Ramos (cell line): Measurements from ENCODE around the gene KIAA1958.
"Not testable (repeated sequence)": the region's sequence is repeated elsewhere in the genome, so short reads cannot be mapped to it uniquely, and the experiment has no call there.

ENCODE experiments used
- in situ Hi-C: fragments of 300-500 bp; cut with MboI; formaldehyde crosslinking; loops from one replicate; pipeline ENCODE4 v1.14.3; 2022; ENCODE audit warnings: low sequenced_read_pairs; ENCODE audit not compliant: unreplicated experiment

The KIAA1958 gene

DNA sequence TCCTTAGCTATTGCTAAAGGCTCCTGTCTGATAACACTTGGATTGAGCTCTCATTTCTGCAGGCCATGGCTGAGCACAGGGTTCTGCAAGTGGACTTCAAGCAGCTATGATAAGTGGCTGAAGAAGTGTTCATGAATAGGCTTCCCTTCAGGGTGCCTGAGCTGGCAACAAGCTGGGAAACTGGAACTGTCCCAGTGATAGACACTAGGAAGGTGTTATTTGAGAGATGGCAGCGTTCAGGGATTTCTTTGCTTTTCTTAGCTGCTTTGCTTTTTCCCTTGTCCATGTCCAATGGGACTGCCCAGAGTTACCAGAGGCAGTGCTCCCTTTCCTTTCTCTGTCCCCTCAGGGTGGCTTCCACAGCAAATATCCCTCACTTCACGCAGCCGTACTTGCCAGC, 155.5 kb downstream of the KIAA1958 start:
- in situ Hi-C loops: no loop called here

DNA sequence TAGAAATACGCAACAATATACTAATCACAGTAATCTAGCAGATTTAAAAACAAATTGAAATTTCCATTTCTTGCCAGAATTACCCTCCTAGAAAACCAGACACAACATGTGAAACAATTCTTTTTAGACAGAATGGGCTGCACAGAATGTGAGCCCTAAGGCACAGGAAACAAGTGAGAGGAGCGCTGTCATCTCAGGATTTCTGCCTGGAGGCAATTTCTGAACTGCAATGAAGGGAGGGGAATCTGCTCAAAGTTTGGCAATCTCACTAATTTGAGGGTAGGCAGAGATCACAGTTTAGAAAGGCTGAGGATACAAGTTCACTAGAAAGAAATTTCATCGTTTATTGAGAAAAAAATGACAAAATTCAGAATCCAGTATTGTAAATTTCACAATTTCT, 161.0 kb downstream of the KIAA1958 start:
- in situ Hi-C loops: no loop called here

DNA sequence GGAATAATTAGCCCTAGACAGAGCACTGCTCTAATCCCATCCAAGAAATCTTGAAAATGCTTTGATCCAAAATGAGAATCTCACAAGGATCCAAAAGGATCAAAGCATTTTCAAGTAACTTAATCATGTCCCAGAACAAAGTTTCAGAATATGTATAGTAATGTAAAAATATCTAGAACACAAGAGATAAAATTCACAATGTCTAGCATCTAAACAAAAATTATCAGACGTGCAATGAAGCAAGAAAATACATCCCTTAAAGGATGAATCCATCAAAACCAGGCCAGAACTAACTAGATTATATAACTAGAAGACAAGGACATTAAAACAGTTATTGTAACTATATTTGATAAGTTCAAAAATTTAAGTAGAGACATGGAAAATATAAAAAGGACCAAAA, 162.0 kb downstream of the KIAA1958 start:
- in situ Hi-C loops: no loop called here

DNA sequence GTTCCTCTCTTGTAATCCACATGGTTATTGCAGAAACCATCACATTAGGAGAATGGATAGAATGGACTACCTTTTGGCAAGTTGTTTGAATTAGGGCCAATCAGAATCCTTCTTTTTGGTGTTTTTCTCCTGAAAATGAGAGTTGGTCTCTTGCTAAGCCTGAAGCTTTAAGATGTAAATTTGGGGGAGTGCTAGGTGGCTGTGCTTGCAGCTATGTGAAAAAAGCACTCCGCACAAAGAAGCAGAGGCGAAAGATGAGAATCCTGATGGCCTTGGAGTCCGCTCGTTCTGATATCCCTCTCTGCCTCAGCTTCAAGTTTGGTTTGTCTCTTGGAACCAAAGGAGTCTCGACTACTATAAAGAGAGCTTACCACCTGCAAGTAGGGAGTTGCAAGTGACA, 167.7 kb downstream of the KIAA1958 start:
- in situ Hi-C loops: no loop called here

DNA sequence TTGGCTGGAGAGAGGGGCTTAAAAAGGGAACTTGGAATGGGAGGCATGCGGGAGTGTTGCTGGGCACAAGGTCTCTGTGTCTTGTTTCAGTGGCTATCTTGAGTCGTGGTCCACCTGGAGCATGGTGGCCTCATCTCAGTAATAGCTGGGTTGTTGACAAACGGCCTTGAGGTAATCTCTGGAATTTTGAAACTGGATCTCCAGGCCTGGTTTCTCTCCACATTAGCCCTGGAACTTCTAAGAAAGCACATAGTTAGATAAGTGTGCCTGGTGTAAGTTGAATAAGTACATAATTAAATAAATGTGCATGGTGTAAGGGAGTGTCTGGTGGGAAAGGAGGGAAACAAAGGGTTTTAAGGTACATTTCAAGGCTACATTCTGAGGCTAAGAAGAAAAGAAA, 169.0 kb downstream of the KIAA1958 start:
- in situ Hi-C loops: no loop called here

DNA sequence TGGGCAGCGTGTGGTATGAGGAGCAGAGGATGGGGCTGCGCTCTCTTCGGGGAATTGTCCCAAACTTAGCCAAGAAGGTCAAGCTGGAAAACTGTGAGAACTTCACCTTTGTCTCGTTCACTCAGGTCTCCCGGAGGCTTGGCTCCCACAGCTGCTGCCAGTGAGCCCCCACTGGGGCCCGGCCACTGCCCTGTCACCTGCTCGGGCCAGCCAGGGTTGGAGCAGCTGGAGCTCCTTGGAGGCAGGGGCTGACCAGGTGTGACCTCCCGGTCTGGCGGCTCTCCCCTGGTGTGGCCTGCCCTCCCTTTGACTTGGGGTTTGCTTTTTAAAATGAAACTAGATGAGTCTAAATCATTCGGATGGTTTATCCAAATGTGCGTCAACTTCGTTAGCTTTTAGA, 173.3 kb downstream of the KIAA1958 start:
- in situ Hi-C loops: no loop called here

DNA sequence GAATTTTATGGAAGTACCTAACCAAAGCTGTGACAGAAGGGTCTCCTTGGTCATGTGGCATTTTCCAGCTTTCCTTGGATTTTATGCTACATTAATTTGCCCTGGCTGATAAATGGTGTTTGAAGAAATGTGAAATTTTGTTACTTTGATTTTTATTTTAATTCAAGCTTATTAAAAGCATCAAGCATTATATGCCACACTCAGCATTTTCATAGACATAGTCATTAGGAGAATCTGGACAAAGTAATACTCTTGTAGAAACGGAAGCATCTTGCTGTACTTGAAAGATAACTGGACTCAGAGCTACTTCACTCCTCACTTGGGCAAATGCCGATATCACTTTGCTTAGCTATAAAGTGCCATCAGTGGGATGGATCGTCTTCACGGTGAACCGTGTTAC, 177.1 kb downstream of the KIAA1958 start:
- in situ Hi-C loops: no loop called here

DNA sequence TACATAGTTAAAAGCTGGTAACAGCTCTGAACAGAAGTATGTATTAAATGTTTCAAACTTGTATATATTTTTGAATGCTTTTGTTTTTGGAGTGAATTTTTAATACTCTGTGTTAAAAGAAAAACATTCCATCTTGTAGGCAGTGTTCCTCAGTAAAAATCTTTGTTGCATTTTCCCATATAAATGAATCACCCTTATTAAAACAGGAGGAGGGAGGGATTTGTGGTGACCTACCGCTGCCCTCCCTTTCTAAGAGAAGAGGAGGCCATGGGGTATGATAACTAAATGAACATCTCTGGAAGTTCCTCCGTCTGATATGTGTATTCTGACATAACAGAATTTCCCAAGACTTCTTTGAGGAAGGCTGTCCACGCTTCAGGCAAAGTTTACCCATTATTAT, 177.9 kb downstream of the KIAA1958 start:
- in situ Hi-C loops: no loop called here

DNA sequence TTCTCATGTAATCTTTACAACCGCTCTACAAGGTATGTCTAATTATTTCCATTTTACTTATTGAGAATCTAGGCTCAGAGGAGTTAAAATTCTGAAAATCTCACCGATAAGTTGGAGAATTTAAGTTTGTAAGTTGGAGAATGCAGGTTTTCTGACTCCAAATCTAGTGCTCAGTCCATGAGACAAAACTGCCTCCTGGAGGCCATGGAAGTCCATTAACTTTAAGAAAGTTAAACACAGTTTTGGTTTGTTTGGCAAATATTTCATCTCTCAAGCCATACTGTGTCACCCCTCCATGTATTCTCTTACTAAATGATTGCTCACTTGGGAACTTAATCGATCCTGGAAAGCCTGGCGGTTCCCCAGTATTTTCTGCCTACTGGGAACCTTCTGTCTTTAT, 178.7 kb downstream of the KIAA1958 start:
- in situ Hi-C loops: no loop called here

DNA sequence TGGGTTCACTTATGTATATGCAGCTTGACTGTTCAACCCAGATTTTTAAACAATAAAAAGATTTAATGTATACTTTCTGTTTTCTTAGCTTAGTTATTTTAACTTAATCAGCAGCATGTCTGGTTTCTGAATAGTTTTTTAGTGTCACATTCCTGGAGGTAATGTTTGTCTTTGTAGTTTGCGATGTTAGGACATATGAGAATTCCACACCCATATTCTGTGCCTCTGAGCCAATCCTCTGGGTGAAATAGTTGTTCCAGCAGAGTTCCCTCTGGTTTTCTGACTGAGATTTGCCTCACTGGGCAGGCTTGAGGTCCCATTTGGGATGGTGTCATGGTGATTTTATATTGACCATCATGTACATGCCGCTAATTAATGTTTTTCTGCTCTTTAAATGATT, 182.7 kb downstream of the KIAA1958 start:
- in situ Hi-C loops: no loop called here

DNA sequence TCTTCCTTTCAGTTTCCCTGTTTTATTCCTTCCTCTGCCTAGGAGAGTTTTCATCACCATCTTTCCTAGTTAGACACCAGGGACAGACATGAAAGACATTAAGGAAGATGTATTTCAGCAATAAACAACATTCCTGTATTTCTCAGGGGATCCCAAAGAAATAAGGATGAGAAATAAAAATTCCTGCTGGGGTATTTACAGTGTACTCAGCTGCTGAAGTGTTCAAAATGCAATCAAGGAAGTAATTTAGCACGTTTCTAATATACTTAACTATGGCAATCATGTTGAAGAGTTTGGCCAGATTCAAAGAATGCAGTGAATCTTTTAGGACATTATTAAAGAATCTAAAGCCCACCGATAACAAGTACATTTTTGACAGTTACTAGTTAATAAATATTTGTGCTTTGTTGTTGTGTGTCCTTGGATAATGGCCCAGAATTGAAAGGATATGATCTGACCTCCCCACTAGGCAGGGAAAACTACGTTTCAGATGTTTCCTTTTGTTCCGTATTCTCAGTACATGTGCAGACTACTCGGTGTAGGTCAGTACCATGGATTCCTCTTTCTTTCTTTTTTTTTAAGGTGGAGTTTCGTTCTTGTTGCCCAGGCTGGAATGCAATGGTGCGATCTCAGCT, 184.5 kb downstream of the KIAA1958 start:
- in situ Hi-C loops: no loop called here

DNA sequence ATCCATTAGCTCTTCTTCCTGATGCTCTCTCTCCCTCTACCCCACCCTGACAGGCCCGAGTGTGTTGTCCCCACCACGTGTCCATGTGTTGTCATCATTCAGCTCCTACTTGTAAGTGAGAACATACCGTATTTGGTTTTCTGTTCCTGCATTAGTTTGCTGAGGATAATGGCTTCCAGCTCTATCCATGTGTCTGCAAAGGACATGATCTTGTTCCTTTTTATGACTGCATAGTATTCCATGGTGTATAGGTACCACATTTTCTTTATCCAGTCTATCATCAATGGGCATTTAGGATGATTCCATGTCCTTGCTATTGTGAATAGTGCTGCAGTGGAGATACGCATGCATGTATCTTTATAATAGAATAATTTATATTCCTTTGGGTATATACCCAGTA, 186.6 kb downstream of the KIAA1958 start:
- in situ Hi-C loops: not testable (repeated sequence)

DNA sequence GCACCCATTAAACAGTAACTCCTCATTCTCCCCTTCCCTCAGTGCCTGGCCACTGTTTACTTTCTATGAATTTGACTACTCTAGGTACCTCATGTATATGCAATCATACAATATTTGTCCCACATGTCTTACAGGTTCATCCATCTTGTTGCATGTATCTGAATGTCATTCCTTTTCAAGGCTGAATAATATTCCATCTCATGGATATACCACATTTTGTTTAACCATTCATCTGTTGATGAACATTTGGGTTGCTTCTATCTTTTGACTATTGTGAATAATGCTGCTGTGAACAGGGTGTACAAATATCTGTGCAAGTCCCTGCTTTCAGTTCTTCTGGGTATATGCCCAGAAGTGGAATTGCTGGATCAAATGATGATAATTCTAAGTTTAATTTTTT, 190.4 kb downstream of the KIAA1958 start:
- in situ Hi-C loops: no loop called here

DNA sequence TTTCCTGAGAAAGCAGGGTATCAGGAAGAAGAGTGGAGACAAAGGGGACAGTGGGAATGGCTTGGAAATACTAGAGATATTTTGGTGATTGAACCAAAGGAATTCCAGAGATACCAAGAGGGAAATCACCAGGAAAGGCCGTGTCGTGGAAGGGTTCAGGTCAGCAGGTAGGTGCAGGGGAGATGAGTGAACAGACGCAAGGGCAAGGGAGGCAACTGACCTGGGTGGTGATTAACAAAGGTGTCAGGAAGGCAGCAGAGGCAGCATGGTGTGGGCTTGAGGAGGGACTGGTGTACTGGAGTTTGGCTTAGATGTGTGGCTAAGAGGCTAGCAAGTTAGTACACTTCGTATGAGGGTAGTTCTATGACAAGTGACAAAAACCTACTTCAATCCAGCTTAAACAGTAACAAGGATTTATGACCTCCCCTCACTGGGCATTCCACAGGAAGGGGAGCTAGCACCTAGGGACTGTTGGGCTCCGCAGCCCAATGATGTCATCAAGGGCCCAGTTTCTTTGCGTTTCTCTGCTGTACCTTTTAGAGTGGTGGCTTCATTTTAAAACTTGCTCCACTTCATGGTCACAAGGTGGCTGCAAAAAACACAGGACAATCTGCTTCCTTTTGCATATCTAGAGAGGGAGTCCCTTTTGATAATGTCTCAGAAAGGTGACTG, 194.2 kb downstream of the KIAA1958 start:
- in situ Hi-C loops: no loop called here

DNA sequence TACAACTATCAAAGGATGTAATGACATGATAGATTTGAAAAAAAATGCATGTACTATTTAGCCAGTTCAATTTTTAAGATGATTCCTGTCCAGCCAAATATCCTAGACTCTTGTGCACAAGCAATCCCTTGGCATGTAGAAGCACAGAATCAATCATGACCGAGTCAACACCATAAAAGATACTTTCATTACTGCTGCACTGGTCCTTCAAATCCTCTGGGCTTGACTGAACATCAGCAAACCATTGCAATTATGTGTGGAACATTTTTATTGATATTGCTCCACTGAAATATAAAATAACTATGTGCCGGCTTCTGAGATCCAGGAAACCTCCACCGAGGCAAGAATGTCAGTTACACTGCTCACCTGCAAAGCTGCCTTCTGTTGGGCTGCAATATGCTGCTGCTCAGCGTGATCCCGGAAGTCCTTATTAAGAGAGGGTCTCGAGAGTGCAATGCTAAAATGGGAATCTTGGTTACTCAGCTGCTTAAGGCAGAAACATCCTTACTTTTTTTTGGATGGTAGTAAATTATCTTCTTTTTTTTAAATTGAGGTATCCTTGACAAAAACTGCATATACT, 202.6 kb downstream of the KIAA1958 start:
- in situ Hi-C loops: no loop called here

DNA sequence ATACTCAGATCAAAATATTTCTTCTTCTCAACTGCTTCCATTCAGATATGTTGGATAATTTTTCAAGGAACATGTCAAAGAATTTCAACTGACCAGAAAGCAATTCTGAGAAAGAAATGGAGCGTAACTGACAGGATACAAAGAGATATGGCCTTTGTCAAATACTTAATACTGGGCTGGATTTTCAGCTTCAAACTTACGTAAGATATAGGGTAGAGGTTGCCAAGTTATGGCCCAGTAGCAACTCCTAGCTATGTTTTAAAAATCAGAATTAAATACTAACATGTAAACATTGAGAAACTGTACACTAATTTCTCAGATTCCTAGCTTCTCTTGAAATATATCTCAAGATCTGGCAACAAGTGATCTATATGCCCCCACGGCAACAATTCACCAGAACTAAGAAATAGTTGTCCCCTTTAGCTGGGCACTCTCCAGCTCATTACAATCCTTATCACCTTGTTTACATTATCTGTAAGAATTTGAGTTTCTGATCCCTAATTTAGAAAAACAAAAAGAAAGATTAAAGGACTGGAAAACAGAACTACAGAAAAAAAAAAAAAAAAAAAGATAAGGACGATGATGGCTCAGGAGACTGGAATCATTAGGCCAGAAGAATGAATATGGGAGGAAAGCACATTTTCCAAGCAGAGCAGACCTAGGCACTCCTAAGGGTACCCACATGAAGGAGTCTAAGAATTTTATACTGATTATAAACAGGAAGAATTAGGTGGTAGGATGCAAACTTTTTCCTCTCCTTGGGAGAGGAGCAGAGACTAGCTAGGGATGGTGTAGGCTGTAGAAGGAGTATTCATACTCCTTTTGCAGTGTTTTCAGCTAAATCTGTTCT, 208.3 kb downstream of the KIAA1958 start:
- in situ Hi-C loops: no loop called here

DNA sequence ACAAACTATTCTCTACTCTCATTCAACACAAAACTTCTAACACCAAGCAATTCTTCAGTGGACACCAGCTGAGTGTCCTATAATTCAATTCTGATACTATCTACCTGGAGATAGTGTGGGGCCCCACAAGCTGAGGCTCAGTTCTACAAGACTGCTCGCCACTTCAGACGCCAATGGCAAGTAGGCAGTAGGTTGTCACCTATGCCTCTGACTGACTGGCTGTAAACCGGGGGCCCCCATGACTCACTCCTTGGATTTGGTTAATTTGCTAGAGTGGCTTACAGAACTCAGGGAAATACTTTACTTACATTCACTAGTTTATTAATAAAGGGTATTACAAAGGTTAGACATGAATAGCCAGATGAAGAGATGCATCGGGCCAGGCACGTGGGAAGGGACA, 209.8 kb downstream of the KIAA1958 start:
- in situ Hi-C loops: no loop called here

DNA sequence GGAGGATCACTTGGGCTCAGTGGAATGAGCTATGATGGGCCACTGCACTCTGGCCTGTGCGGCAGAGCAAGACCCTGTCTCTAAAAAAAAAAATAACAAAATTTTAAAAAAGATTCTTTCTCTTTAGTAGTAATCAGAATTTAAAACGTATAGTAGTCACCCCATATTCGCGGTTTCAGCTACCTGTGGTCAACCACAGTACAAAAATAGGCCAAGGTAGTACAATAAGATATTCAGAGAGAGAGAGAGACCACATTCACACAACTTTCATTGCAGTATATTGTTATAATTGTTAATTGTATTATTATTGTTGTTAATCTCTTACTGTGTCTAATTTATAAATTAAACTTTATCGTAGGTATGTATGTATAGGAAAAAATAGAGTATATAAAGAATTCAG, 212.6 kb downstream of the KIAA1958 start:
- in situ Hi-C loops: no loop called here

DNA sequence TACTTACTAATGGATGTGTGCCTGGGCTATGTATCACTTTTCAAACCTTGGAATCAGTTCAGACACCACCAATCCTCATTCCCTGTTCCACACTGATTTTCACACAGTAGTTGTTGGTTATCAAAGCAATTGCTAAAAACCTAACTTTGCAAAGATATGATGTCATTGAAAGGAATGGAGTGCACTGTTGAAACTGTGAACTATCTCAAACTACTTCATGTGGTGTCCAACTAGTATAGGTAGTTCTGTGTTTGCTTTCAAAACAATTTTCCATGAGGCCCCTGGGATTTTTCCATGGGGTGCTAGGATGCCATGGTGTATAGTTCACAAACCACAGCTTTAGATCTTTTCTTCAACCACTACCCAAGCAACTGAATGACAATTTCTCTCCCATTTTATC, 213.5 kb downstream of the KIAA1958 start:
- in situ Hi-C loops: no loop called here

DNA sequence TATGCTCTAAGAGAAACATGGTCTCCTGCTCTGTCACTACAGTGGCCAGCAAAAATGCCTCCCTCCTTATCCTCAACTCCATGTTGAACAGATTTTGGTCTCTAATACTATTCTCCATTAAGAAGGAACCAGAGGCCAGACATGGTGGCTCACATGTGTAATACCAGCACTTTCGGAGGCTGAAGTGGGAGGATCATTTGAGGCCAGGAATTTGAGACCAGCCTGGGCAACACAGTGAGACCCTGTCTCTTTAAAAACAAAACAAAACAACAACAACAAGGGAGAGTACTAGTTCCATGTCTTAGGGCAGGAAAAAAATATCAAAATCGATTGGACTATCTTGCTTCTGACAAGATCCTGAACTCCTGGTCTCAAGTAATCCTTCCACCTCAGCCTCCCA, 216.7 kb downstream of the KIAA1958 start:
- in situ Hi-C loops: no loop called here

DNA sequence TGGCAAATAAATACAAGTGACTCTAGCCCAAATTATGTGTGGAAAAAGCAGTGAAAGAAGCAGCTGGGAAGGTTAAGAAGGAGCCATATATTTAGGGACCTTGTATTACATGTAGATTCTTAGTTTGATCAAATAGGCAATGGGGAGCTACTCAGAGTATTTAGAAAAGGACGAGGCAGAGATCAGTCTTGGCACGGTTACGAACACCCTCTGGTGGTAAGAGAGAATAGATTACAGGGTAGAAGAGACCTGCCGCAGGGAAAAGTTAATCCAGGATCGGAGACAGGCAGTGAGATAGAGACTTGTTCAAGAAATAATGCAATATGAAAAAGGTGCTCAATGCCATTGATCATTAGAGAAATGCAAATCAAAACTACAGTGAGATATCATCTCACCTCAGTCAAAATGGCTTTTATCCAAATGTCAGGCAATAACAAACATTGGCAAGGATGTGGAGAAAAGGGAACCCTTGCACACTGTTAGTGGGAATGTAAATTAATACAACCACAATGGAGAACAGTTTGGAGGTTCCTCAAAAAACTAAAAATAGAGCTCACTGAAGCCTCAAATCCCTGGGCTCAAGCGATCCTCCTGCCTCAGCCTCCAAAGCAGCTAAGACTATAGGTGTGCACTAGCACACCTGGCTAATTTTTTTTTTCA, 219.3 kb downstream of the KIAA1958 start:
- in situ Hi-C loops: no loop called here
